Left kidney (tissue), 2 donors: ENCODE measurements around the gene TRMT2A. TPM values are rescaled to one million over a fixed set of nuclear protein-coding genes. Genes with fewer than 3 reads are reported as not detected.

Source experiments
- DNase-seq: peaks from one replicate; pipeline ENCODE4 v3.0.0-alpha.2; 2013
- polyA plus RNA-seq: library from polyadenylated mRNA; unstranded; fragments of 120-200 nt; gene quantifications from one replicate; pipeline ENCODE4 v1.2.1, GENCODE V29; 2013; ENCODE audit not compliant: insufficient read length

The TRMT2A gene
- polyA plus RNA-seq, 1 donor = 46.0 TPM

DNA sequence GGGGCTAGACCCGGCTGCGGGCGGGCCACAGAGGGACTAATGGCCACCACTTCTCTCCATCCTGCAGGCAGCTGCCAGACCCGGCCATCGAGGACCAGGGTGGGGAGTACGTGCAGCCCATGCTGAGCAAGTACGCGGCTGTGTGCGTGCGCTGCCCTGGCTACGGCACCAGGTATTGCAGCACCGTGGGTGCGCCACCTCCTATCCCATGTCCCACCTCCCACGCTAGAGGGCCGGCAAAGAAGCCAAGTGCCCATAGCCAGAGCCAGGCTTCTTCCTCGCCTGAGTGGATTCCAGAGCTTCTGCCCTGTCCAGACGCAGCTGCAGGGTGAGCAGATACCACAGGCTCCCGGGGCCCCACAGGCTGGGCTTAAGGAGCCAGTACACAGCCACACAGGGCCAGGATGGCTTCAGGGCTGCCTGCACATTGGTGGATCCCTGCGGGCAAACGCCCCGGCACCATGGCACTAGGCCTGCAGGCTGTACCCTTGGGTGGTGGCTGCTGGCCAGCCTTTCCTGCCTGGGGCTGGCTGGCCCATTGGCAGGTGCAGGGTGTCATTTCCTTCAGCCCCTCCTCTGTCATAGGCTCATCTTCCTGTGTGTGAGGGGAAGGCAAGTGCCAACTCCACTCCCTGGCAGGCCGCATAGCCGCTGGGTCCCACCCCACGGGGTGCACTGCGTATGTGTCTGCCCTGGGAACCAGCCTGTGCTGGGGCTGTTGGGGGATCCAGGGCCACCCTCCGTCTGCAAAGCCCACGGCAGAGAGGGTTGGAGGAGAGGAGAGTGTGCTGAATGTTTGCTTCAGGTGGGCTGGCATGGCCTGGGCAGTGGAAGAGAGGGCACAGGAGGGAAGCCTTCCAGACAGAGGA is 53.5 kb downstream of the TRMT2A start:
- DNase-seq = no peak

DNA sequence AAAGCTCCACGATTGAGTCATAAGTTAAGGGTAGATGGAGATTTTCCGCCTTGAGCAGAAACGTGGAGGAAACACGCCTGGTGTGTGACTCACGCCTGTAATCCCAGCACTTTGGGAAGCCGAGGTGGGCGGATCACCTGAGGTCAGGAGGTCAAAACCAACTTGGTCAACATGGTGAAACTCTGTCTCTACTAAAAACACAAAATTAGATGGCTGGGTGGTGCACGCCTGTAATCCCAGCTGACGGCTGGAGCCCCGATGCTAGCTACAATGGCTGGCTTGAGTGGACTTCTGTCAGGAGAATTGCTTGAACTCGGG is 54.3 kb downstream of the TRMT2A start:
- no peak for DNase-seq

DNA sequence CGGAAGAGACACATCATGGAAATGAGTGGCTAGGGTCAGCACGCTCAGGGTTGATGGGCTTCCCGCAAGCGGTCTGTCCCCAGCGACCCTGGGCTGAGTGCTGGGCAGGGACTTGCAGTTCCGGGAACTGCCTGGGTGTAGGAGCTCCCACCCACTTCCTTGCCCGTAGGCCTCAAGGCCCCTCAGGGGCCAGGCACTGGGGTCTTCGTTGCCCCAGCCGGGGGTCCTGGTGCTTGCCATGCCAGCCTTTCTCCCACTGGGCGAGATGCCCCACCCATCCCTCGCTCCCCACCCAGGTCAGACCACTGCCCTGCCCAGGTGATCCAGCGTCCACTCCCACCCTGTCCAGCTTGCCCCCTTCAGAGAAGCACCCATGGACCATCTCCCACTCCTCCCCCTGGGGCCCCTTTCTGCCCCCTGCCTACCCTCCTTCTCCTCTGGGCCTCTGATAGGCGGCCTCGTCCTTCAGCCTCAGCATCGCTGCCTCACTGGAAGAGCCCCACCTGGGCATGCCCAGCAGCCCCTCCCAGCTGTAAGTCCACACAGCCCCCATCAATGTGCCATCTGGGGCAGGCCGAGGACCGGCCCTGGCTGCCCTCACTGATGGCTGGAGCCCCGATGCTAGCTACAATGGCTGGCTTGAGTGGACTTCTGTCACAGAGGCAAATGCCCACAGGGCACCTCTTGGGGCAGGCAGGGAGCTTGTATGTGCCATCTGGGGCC is 54.8 kb downstream of the TRMT2A start:
- DNase-seq = no peak

Other genes starting within 250 kb of the TRMT2A start
- gene COMT, start 175.5 kb downstream of the TRMT2A start, polyA plus RNA-seq = 79.1 TPM
- gene TXNRD2, start 175.4 kb downstream of the TRMT2A start, polyA plus RNA-seq = 27.7 TPM
- 18.3 TPM for gene ARVCF, start 100.4 kb downstream of the TRMT2A start, polyA plus RNA-seq
- 10.3 TPM for gene TANGO2, start 96.1 kb downstream of the TRMT2A start, polyA plus RNA-seq
- 58.0 TPM for gene DGCR8, start 37.0 kb downstream of the TRMT2A start, polyA plus RNA-seq
- gene RANBP1, start 1.1 kb downstream of the TRMT2A start, polyA plus RNA-seq = 190 TPM
- gene ZDHHC8, start 14.6 kb upstream of the TRMT2A start, polyA plus RNA-seq = 37.9 TPM
- 1.0 TPM for gene CCDC188, start 33.8 kb upstream of the TRMT2A start, polyA plus RNA-seq
- 3.4 TPM for gene RTN4R, start 151.1 kb upstream of the TRMT2A start, polyA plus RNA-seq
- 44.7 TPM for gene DGCR6L, start 202.8 kb upstream of the TRMT2A start, polyA plus RNA-seq